ENCODE results near the gene PAK5.

PAK5 gene

DNA sequence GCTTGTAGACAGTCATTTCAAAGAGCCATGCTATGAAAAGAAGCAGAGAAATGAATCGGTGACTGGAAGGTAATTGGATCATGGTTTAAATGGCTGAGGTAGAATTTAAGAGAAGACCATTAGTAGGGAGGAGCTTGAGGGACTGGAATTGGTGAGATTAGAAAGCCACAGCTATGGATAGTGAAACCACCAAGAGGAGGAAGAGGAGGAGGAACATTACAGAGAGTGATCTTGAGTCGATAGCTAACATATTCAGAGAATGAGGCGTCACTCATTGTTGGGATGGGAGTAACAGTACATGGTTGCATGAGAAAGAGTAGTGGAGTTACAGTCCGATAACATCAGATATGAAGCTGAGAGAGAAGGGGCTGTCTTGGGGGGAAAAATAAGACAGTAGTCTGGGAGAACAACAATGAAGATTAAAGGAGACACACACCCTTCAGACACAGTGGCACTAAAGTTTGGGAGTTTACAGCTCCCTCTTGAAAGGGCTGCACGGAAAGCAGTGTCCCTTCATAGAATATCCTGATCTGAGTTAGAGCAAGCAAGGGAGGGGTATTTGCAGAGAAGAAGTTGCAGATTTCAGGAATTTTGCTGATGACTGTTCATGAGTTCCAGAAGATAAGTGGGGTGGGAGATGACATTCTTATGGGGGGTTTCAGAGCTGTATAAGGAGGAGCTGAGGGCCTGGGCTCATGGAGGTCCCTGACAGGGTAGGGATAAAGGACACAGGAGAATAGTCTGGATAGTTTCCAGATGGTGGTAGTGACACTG, 339.6 kb downstream of the PAK5 start:
- Histone ChIP-seq H4K20me1 (no peaks in the 10 kb centered on the region), H3K4me1 (peaks cover 15% of the 10 kb centered on the region; the same call in 1 of the 2 replicates), H3K4me3 (no peak overlapping the region), H3K27me3 (no peaks in the 10 kb centered on the region), H3K27ac (no peak overlapping the region), H3K4me2 (0 out of 2 replicates have a peak overlapping the region, but pooled peaks have one; percentile 22), H3K9ac (no peak overlapping the region), H3K9me3 (no peaks in the 10 kb centered on the region), H3K36me3 (no peaks in the 10 kb centered on the region)
- no peak for TF ChIP-seq Cebpa-rat (IDR thresholded peaks at IDR 0.05)

DNA sequence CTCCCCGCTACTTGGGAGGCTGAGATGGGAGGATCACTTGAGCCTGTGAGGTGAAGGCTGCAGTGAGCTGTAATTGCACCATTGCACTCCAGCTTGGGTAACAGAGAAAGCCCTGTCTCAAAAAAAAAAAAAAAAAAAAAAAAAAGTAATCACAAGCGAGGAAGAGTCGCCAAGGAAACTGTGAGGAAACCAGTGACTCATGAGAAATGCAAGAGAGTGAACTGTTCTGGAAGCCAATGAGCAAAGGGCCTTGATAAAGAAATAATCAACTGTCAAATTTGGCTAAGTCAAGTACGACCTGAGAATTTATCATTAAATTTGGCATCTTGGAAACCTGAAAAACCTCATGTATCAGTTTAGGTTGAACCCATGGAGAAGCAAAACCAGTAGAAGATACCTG, 340.6 kb downstream of the PAK5 start:
- Histone ChIP-seq H3K27ac (no peak overlapping the region), H4K20me1 (no peaks in the 10 kb centered on the region), H3K4me2 (no peak overlapping the region), H3K4me1 (peaks cover 8% of the 10 kb centered on the region; the same call in 1 of the 2 replicates), H3K36me3 (no peaks in the 10 kb centered on the region), H3K9ac (no peak overlapping the region), H3K27me3 (no peaks in the 10 kb centered on the region), H3K9me3 (no peaks in the 10 kb centered on the region), H3K4me3 (no peak overlapping the region)
- no peak for TF ChIP-seq Cebpa-rat (IDR thresholded peaks at IDR 0.05)

DNA sequence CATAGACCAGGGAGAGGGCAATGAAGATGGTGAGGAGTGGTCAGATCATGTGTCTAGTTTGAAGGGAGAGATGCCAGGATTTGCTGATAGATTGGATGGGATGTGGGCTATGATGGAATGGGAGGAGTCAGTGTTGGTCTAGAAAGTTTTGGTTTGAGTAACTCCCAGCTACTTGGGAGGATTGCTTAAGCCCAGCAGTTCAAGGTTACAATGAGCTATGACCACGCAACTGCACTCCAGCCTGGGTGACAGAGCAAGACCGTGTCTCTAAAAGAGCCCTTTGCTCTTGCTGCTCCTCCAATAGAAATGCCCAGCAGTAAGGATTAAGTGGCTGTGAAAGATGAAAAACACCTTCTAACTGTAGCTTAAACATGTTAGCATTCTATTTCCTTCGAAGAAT, 342.7 kb downstream of the PAK5 start:
- H3K36me3 ChIP-seq, result no peaks in the 10 kb centered on the region
- H3K27ac ChIP-seq, result no peak overlapping the region
- H3K9me3 ChIP-seq, result no peaks in the 10 kb centered on the region
- TF ChIP-seq Cebpa-rat (IDR thresholded peaks at IDR 0.05), result no peak
- no peak overlapping the region for H3K9ac ChIP-seq
- no peaks in the 10 kb centered on the region for H4K20me1 ChIP-seq
- no peak overlapping the region for H3K4me2 ChIP-seq
- H3K27me3 ChIP-seq, result no peaks in the 10 kb centered on the region
- no peak overlapping the region for H3K4me3 ChIP-seq
- peaks cover 8% of the 10 kb centered on the region; the same call in 1 of the 2 replicates for H3K4me1 ChIP-seq

GRCh38 chr20:9495701-9496100, 343.2 kb downstream of the PAK5 start:
- Histone ChIP-seq H3K9ac (no peak overlapping the region), H3K27me3 (no peaks in the 10 kb centered on the region), H4K20me1 (no peaks in the 10 kb centered on the region), H3K36me3 (no peaks in the 10 kb centered on the region), H3K4me3 (no peak overlapping the region), H3K4me1 (peaks cover 8% of the 10 kb centered on the region; the same call in 1 of the 2 replicates), H3K4me2 (no peak overlapping the region), H3K9me3 (no peaks in the 10 kb centered on the region), H3K27ac (no peak overlapping the region)
- no peak for TF ChIP-seq Cebpa-rat (IDR thresholded peaks at IDR 0.05)

DNA sequence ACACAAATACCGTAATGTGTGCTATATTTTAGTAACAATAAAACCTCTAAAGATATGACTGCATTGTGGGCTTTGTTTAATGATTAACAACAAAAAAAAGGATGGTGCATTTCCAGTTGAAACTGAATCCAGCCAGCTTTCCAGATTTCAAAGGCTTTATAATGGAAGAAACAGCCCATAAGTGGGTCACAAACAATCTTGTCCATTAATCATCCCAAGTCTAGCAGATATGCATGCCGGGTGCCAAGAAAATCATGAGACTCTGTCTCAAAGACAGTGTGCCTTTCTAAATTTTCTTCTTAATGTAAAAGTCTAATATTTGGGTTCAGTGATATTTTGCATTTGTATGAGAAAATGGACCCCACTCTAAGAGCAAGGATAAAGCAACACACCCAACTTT, 345.1 kb downstream of the PAK5 start:
- H3K27me3 ChIP-seq, result no peaks in the 10 kb centered on the region
- no peaks in the 10 kb centered on the region for H4K20me1 ChIP-seq
- no peaks in the 10 kb centered on the region for H3K36me3 ChIP-seq
- no peak overlapping the region for H3K27ac ChIP-seq
- no peaks in the 10 kb centered on the region for H3K4me1 ChIP-seq
- no peak overlapping the region for H3K4me2 ChIP-seq
- H3K9me3 ChIP-seq, result no peaks in the 10 kb centered on the region
- no peak overlapping the region for H3K9ac ChIP-seq
- TF ChIP-seq Cebpa-rat (IDR thresholded peaks at IDR 0.05), result no peak
- H3K4me3 ChIP-seq, result no peak overlapping the region

GRCh38 chr20:9492067-9492466, 346.8 kb downstream of the PAK5 start:
- no peak for TF ChIP-seq Cebpa-rat (IDR thresholded peaks at IDR 0.05)
- Histone ChIP-seq H4K20me1 (no peaks in the 10 kb centered on the region), H3K9ac (no peak overlapping the region), H3K9me3 (no peaks in the 10 kb centered on the region), H3K4me1 (peaks cover 8% of the 10 kb centered on the region), H3K27ac (no peak overlapping the region), H3K4me3 (no peak overlapping the region), H3K4me2 (no peak overlapping the region), H3K27me3 (no peaks in the 10 kb centered on the region), H3K36me3 (no peaks in the 10 kb centered on the region)

- Histone ChIP-seq H3K27ac (no peak overlapping the region), H3K27me3 (no peaks in the 10 kb centered on the region), H3K4me1 (peaks cover 8% of the 10 kb centered on the region), H3K4me2 (no peak overlapping the region), H3K4me3 (no peak overlapping the region), H3K9me3 (no peaks in the 10 kb centered on the region), H3K36me3 (no peaks in the 10 kb centered on the region), H4K20me1 (no peaks in the 10 kb centered on the region), H3K9ac (no peak overlapping the region)
- no peak for TF ChIP-seq Cebpa-rat (IDR thresholded peaks at IDR 0.05)
Observed at GRCh38 chr20:9491324-9491723, 347.6 kb downstream of the PAK5 start.

DNA sequence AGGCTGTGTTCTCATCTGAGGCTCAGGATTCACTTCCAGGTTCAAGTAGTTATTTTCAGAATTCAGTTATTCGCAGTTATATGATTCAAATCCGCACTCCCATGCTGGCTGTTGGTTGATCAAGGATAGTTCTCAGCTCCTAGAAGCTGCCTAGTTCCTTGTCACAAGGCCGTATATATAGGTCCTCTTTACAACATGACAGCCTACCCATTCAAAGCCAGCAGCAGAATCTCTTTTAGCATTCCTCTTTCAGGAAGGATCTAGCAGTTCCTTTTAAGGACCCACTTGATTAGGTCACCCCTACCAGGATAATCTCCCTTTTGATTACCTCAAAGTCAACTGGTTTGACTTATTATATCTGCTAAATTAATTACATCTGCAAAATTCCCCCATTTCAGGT, 348.2 kb downstream of the PAK5 start:
- no peak overlapping the region for H3K9ac ChIP-seq
- H3K27ac ChIP-seq, result no peak overlapping the region
- no peak overlapping the region for H3K4me2 ChIP-seq
- H3K36me3 ChIP-seq, result no peaks in the 10 kb centered on the region
- H4K20me1 ChIP-seq, result no peaks in the 10 kb centered on the region
- no peaks in the 10 kb centered on the region for H3K27me3 ChIP-seq
- peaks cover 1% of the 10 kb centered on the region; the same call in 1 of the 2 replicates for H3K9me3 ChIP-seq
- TF ChIP-seq Cebpa-rat (IDR thresholded peaks at IDR 0.05), result no peak
- H3K4me3 ChIP-seq, result no peak overlapping the region
- H3K4me1 ChIP-seq, result peaks cover 8% of the 10 kb centered on the region

- no peak overlapping the region for H3K4me2 ChIP-seq
- TF ChIP-seq Cebpa-rat (IDR thresholded peaks at IDR 0.05), result no peak
Observed at GRCh38 chr20:9490161-9490560, 348.7 kb downstream of the PAK5 start.

GRCh38 chr20:9488063-9488462, 350.8 kb downstream of the PAK5 start:
- H3K4me3 ChIP-seq, result no peak overlapping the region
- H3K4me1 ChIP-seq, result peaks cover 8% of the 10 kb centered on the region
- H3K27ac ChIP-seq, result no peak overlapping the region
- H3K9ac ChIP-seq, result no peak overlapping the region
- peak overlapping the region; percentile 21 for H3K4me2 ChIP-seq
- TF ChIP-seq Cebpa-rat (IDR thresholded peaks at IDR 0.05), result no peak
- H3K9me3 ChIP-seq, result peaks cover 3% of the 10 kb centered on the region; the same call in 1 of the 2 replicates
- no peaks in the 10 kb centered on the region for H3K36me3 ChIP-seq
- H4K20me1 ChIP-seq, result no peaks in the 10 kb centered on the region
- H3K27me3 ChIP-seq, result no peaks in the 10 kb centered on the region

More at GRCh38 chr20:9490161-9490560, 348.7 kb downstream of the PAK5 start:
- H3K9ac ChIP-seq, result no peak overlapping the region
- no peaks in the 10 kb centered on the region for H3K36me3 ChIP-seq
- H3K4me1 ChIP-seq, result peaks cover 8% of the 10 kb centered on the region
- no peaks in the 10 kb centered on the region for H3K27me3 ChIP-seq
- H3K4me3 ChIP-seq, result no peak overlapping the region
- H4K20me1 ChIP-seq, result no peaks in the 10 kb centered on the region
- H3K9me3 ChIP-seq, result peaks cover 3% of the 10 kb centered on the region; the same call in 1 of the 2 replicates
- H3K27ac ChIP-seq, result no peak overlapping the region
